Erythroblast (primary cell): Measurements from ENCODE around the gene CDK18.

Experiments
- GATA1 ChIP-seq: IDR thresholded peaks from 2 replicates; pipeline ENCODE4 v1.6.1; 2011; ENCODE audit warnings: low read depth, mild to moderate bottlenecking, control low read depth, low read length, moderate library complexity
- POLR2A ChIP-seq: IDR thresholded peaks from 2 replicates; pipeline ENCODE4 v1.6.1; 2011; ENCODE audit warnings: mild to moderate bottlenecking, low read length

GRCh38 chr1:205476648-205477047, 27.8 kb upstream of the CDK18 start:
- no peak for TF ChIP-seq POLR2A
- TF ChIP-seq GATA1 = no peak
